ENCODE data around the gene ZMYND15.

DNA sequence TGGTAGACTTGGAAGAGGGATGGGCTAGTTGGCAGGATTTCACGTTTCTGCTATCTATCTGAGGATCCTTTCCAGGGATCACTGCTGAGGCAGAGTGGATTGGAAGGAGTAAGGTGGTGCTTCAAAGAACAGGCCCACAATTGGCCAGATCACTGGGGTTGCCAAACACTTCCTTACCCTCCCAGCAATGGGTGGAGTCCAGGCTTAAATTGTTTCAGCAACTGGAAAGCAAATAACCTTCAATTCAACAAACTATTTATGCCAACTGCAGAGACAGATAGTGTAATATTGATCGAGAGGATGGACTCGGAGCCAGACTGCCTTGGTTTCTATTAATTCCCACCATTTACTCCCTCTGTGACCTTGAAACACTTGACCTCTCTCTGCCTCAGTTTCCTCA is 27.1 kb upstream of the ZMYND15 start:
- TF ChIP-seq, protein P1, sequence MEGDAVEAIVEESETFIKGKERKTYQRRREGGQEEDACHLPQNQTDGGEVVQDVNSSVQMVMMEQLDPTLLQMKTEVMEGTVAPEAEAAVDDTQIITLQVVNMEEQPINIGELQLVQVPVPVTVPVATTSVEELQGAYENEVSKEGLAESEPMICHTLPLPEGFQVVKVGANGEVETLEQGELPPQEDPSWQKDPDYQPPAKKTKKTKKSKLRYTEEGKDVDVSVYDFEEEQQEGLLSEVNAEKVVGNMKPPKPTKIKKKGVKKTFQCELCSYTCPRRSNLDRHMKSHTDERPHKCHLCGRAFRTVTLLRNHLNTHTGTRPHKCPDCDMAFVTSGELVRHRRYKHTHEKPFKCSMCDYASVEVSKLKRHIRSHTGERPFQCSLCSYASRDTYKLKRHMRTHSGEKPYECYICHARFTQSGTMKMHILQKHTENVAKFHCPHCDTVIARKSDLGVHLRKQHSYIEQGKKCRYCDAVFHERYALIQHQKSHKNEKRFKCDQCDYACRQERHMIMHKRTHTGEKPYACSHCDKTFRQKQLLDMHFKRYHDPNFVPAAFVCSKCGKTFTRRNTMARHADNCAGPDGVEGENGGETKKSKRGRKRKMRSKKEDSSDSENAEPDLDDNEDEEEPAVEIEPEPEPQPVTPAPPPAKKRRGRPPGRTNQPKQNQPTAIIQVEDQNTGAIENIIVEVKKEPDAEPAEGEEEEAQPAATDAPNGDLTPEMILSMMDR (IDR thresholded peaks at IDR 0.05; ENCODE audit: low read depth, low read length, poor library complexity, severe bottlenecking), result no peak
- TF ChIP-seq EZH2phosphoT487 (IDR thresholded peaks at IDR 0.05; ENCODE audit: borderline replicate concordance, low read length), result no peak

All from DOHH2 (cell line).